NB4 (cell line): ENCODE measurements around the gene SLC22A13.

Experiments used
- MYC ChIP-seq: IDR thresholded peaks from 2 replicates; pipeline ENCODE4 v1.6.1; 2011; ENCODE audit warnings: low read depth, low read length
- POLR2A ChIP-seq: IDR thresholded peaks from 2 replicates; pipeline ENCODE4 v1.6.1; 2011; ENCODE audit warnings: mild to moderate bottlenecking; ENCODE audit not compliant: insufficient read length; ENCODE audit errors: extremely low read depth
- TF ChIP-seq, protein P1 (sequence below): IDR thresholded peaks from one replicate; pipeline ENCODE4 v1.5.1; 2012; ENCODE audit warnings: low read depth, low read length
- TF ChIP-seq, protein P2 (sequence below): IDR thresholded peaks from 2 replicates; pipeline ENCODE4 v1.6.1; 2011; ENCODE audit warnings: low read depth, low read length

DNA sequence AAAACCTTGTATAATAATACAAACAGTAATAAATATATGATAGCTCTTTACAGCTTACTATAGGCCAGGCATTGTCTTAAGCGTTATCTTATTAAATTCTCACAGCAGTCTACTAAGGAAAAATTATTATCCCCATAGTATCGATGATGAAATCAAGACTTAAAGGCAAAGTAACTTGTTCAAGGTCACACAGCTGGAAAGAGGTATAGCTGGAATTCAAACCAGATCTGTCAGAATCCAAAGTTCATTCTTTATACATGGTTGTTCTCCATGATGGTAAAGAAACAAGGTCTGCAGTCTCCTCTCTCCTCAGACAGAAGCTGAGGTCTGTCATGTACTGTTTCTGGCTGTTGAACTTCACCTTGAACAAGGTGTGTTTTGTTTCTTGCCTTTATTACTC is 15.4 kb upstream of the SLC22A13 start:
- TF ChIP-seq, protein P1, sequence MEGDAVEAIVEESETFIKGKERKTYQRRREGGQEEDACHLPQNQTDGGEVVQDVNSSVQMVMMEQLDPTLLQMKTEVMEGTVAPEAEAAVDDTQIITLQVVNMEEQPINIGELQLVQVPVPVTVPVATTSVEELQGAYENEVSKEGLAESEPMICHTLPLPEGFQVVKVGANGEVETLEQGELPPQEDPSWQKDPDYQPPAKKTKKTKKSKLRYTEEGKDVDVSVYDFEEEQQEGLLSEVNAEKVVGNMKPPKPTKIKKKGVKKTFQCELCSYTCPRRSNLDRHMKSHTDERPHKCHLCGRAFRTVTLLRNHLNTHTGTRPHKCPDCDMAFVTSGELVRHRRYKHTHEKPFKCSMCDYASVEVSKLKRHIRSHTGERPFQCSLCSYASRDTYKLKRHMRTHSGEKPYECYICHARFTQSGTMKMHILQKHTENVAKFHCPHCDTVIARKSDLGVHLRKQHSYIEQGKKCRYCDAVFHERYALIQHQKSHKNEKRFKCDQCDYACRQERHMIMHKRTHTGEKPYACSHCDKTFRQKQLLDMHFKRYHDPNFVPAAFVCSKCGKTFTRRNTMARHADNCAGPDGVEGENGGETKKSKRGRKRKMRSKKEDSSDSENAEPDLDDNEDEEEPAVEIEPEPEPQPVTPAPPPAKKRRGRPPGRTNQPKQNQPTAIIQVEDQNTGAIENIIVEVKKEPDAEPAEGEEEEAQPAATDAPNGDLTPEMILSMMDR, result no peak
- TF ChIP-seq, protein P2, sequence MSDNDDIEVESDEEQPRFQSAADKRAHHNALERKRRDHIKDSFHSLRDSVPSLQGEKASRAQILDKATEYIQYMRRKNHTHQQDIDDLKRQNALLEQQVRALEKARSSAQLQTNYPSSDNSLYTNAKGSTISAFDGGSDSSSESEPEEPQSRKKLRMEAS, result no peak
- no peak for TF ChIP-seq POLR2A
- no peak for TF ChIP-seq MYC
